ENCODE measurements around the gene RYR2. TPM values are rescaled to one million over a fixed set of nuclear protein-coding genes. Genes with fewer than 3 reads are reported as not detected.

RYR2 gene
- total and polyA plus RNA-seq, 2 of the 8 experiments (the other 6 are each of a cell fraction or from before 2014, with no cell fraction given), result 1.3 to 4.4 TPM

- TF ChIP-seq SAP30 (IDR thresholded peaks at IDR 0.05; ENCODE audit: insufficient read depth, insufficient replicate concordance, low read length) (no peak), MAFK (IDR thresholded peaks at IDR 0.05; ENCODE audit: low read depth, low read length) (no peak), BRCA1 (IDR thresholded peaks at IDR 0.05; ENCODE audit: low read depth, low read length) (no peak), SP2 (IDR thresholded peaks at IDR 0.05; ENCODE audit: low read length) (no peak), ASH2L (IDR thresholded peaks at IDR 0.05; ENCODE audit: low read length) (no peak)
These were observed 827.0 kb downstream of the RYR2 start (continued) for GRCh38 chr1:237868817-237869600.
